GM10266 (cell line): ENCODE data around the gene TNNT2.

Experiments
- DNase-seq: peaks from one replicate; pipeline ENCODE4 v3.0.0; 2012; ENCODE audit errors: extremely low spot score
- TF ChIP-seq, protein P1 (sequence below): IDR thresholded peaks from 2 replicates; pipeline ENCODE4 v1.5.1; 2012; ENCODE audit warnings: mild to moderate bottlenecking, low read depth; ENCODE audit not compliant: control insufficient read depth, insufficient read depth; ENCODE audit errors: missing control alignments

The TNNT2 gene

GRCh38 chr1:201420608-201421002 lies 43.1 kb upstream of the TNNT2 start:
- DNase-seq = no peak
- TF ChIP-seq, protein P1, sequence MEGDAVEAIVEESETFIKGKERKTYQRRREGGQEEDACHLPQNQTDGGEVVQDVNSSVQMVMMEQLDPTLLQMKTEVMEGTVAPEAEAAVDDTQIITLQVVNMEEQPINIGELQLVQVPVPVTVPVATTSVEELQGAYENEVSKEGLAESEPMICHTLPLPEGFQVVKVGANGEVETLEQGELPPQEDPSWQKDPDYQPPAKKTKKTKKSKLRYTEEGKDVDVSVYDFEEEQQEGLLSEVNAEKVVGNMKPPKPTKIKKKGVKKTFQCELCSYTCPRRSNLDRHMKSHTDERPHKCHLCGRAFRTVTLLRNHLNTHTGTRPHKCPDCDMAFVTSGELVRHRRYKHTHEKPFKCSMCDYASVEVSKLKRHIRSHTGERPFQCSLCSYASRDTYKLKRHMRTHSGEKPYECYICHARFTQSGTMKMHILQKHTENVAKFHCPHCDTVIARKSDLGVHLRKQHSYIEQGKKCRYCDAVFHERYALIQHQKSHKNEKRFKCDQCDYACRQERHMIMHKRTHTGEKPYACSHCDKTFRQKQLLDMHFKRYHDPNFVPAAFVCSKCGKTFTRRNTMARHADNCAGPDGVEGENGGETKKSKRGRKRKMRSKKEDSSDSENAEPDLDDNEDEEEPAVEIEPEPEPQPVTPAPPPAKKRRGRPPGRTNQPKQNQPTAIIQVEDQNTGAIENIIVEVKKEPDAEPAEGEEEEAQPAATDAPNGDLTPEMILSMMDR = no peak

DNA sequence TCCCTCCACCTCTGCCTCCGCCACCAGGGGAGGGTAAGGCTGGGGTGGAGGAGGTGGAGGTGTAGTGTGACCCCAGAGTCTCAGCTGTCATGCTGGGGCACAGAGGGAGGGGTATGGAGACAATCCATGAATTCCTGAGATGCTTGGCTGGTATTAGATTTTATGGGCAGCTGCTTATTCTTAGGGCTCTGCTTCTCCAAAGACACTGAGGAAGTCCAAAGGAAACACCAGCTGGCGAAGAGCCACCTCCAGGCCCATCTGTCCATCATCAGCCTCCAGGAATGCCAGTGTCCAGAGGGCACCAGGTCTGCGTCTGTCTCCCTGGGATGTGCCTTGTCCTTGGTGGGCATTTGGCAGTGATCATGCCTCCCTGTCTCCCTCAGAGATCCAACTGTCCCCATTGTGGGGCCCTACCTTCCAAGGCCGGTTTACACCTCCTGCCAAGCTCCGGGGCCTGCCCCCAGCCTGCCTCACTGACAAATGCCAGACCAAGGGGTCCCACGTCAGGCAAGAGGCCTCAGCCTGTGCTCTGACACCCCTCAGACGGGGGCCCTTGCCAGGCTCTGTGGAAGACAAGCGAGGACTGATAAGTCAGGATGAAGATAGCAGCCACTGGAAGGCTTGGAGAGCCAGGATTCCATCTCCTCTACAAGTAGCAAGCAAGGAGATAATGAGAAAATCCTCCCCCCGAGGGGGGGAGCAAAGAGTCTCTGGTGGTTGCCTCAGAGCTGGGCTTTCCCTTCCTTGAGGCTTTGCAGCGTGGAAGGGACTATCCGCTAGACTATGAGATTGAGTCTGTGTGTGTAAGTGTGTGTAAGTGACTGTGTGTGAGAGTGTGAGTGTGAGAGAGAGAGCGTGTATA lies 42.5 kb upstream of the TNNT2 start:
- no peak for DNase-seq
- TF ChIP-seq, protein P1 = no peak

DNA sequence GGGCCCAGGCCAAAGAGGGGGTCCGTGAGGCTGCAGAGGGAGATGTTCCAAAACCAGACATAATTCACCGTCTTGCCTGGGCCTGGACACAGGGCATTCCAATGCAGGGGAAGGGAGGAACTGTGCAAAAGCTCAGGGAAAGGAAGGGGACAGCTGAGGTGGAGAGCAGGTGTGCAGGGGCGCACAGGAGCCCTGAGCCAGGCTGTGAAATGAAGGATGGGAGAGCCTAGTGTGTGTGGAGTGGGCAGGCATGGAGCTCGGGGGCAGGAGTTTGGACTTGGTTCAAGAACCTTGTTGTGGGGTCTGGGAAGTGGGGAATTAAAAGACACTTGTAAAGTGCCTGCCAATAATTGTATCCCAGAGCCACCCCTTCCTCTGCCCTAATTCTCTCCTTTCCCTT lies 41.8 kb upstream of the TNNT2 start:
- TF ChIP-seq, protein P1 = no peak
- DNase-seq = no peak

DNA sequence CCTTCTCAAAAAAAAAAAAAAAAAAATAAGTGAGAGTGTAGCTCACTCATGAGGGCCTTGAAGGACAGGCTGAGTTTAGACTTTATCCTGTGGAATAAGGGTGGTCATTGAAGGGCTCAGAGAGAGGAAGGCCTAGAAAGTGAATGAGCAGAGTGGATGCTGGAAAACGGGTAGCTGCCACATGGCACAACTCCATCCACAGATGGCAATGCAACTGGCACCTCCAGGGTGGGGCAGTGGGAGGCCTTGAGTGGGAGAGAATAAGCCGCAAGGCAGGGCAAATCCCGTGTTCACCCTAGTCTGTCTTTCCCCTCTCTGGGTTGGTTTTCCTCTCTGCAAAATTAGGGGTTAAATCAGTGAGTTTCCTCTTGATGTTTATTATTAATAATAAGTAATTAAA lies 41.0 kb upstream of the TNNT2 start:
- no peak for DNase-seq
- TF ChIP-seq, protein P1 = no peak

DNA sequence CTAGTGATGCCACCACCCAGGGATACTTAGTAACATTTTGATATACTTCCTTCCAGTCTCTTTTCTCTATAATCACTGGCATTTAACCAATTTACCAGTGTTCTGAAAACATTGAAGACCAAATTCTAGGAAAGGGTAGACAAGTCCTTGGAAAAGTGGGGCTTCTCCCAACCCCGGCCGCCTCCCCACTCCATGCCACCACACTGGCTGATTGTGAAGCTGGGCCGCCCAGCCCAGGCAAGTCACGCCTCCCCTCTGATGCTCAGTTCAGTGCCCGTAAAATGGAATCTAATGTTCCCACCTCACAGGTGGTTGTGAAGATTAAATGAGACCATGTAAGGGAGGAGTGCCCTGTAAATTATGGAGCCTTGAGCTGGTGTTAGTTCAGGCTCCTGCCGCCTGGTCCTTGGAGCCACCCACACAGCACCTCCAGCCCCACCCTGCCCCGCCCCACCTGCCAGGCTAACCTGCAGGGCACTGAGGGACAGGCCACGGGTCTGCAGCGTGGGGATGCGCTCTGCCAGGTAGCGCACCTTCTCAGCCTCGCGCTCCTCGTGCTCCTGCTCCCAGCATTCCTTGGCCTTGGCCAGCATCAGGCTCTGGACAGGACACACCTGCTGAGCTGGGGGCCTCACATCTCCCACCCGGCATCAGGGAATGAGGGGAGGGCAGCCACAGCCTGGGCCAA lies 36.7 kb upstream of the TNNT2 start:
- TF ChIP-seq, protein P1 = no peak
- DNase-seq = no peak

DNA sequence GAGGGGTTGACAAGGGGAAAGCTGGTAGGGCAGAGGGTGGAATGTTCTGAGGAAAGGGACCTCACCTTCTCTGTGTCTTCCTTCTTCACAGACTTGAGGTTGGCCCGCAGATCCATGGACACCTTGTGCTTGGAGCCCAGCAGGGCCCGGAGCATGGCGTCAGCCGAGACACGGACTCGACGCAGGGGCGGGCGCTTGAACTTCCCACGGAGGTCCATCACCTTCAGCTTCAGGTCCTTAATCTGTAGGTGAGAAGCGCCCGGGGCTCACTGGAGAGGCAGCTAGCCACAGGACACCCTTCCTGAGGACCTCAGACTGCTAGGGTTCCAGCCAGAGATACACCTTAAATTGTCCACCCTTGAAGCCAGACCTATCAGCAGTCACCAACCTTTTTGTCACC lies 33.8 kb upstream of the TNNT2 start:
- TF ChIP-seq, protein P1 = no peak
- no peak for DNase-seq

- no peak for DNase-seq
- TF ChIP-seq, protein P1 = no peak
Measured at GRCh38 chr1:201409440-201409839, 32.0 kb upstream of the TNNT2 start.
